H9 (cell line): ENCODE results near the gene FOLR1. TPM values are rescaled to one million over a fixed set of nuclear protein-coding genes. Genes with fewer than 3 reads are reported as not detected.

Source experiments
- DNase-seq: peaks from one replicate; pipeline ENCODE4 v3.0.0-alpha.2; 2017
- H2AFZ ChIP-seq: one replicate; pipeline ENCODE4 v1.6.1; 2013; ENCODE audit warnings: mild to moderate bottlenecking, low read length, control low read depth, moderate library complexity
- H2AK5ac ChIP-seq: 2 replicates; pipeline ENCODE4 v1.6.1; 2013; ENCODE audit warnings: low read length, control low read depth, mixed read lengths; ENCODE audit not compliant: insufficient read length
- H2BK120ac ChIP-seq: one replicate; pipeline ENCODE4 v1.6.1; 2013; ENCODE audit warnings: low read depth, mild to moderate bottlenecking, low read length, control low read depth, inconsistent platforms; ENCODE audit not compliant: poor library complexity, severe bottlenecking
- H2BK12ac ChIP-seq: 2 replicates; pipeline ENCODE4 v1.6.1; 2013; ENCODE audit warnings: low read length, control low read depth, mixed read lengths, low read depth; ENCODE audit not compliant: insufficient read length
- H2BK15ac ChIP-seq: 2 replicates; pipeline ENCODE4 v1.6.1; 2013; ENCODE audit warnings: low read depth, low read length, control low read depth
- H2BK20ac ChIP-seq: one replicate; pipeline ENCODE4 v1.6.1; 2013; ENCODE audit warnings: low read depth, mild to moderate bottlenecking, low read length, control low read depth, inconsistent platforms; ENCODE audit not compliant: poor library complexity, severe bottlenecking
- H2BK5ac ChIP-seq: 2 replicates; pipeline ENCODE4 v1.6.1; 2013; ENCODE audit warnings: low read length, control low read depth, mixed read lengths; ENCODE audit not compliant: insufficient read length
- H3K14ac ChIP-seq: 2 replicates; pipeline ENCODE4 v1.6.1; 2013; ENCODE audit warnings: low read length, control low read depth; ENCODE audit not compliant: insufficient read depth
- H3K18ac ChIP-seq: 2 replicates; pipeline ENCODE4 v1.6.1; 2013; ENCODE audit warnings: low read depth, mild to moderate bottlenecking, mixed read lengths, low read length, control low read depth; ENCODE audit not compliant: insufficient read length
- H3K23ac ChIP-seq: 2 replicates; pipeline ENCODE4 v1.6.1; 2013; ENCODE audit warnings: low read length, control low read depth, mixed read lengths, low read depth; ENCODE audit not compliant: insufficient read length
- H3K23me2 ChIP-seq: 2 replicates; pipeline ENCODE4 v1.6.1; 2013; ENCODE audit warnings: low read depth, mild to moderate bottlenecking, mixed read lengths, low read length, control low read depth; ENCODE audit not compliant: insufficient read length, poor library complexity, severe bottlenecking
- H3K27ac ChIP-seq: 2 replicates; pipeline ENCODE4 v1.5.1; 2013; ENCODE audit warnings: low read length, control low read depth, mixed read lengths, low read depth; ENCODE audit not compliant: insufficient read length
- H3K27me3 ChIP-seq: 2 replicates; pipeline ENCODE4 v1.6.1; 2013; ENCODE audit warnings: low read length, control low read depth, inconsistent platforms; ENCODE audit not compliant: insufficient read depth
- H3K4ac ChIP-seq: 2 replicates; pipeline ENCODE4 v1.6.1; 2013; ENCODE audit warnings: low read depth, mild to moderate bottlenecking, control low read depth, inconsistent platforms, low read length, moderate library complexity
- H3K4me1 ChIP-seq: 2 replicates; pipeline ENCODE4 v1.6.1; 2013; ENCODE audit warnings: low read length, control low read depth, inconsistent platforms; ENCODE audit not compliant: insufficient read depth
- H3K4me2 ChIP-seq: 2 replicates; pipeline ENCODE4 v1.6.1; 2013; ENCODE audit warnings: low read length, control low read depth, mixed read lengths; ENCODE audit not compliant: insufficient read length, insufficient read depth
- H3K56ac ChIP-seq: 2 replicates; pipeline ENCODE4 v1.6.1; 2013; ENCODE audit warnings: low read depth, mild to moderate bottlenecking, mixed read lengths, low read length, control low read depth; ENCODE audit not compliant: insufficient read length
- H3K79me1 ChIP-seq: 2 replicates; pipeline ENCODE4 v1.6.1; 2013; ENCODE audit warnings: low read depth, mild to moderate bottlenecking, moderate library complexity, low read length, control low read depth, inconsistent platforms; ENCODE audit not compliant: insufficient read depth, poor library complexity, severe bottlenecking
- H3K79me2 ChIP-seq: 2 replicates; pipeline ENCODE4 v1.6.1; 2013; ENCODE audit warnings: low read length, control low read depth, inconsistent platforms; ENCODE audit not compliant: insufficient read depth
- H3K9ac ChIP-seq: 2 replicates; pipeline ENCODE4 v1.6.1; 2013; ENCODE audit warnings: low read length, control low read depth, mixed read lengths; ENCODE audit not compliant: insufficient read length; ENCODE audit errors: extremely low read depth
- H3K9me3 ChIP-seq: one replicate; pipeline ENCODE4 v1.6.1; 2013; ENCODE audit warnings: low read depth, low read length, inconsistent platforms; ENCODE audit not compliant: control insufficient read depth
- H3T11ph ChIP-seq: one replicate; pipeline ENCODE4 v1.6.1; 2013; ENCODE audit warnings: mild to moderate bottlenecking, low read length, control low read depth, inconsistent platforms
- H4K20me1 ChIP-seq: one replicate; pipeline ENCODE4 v1.6.1; 2013; ENCODE audit not compliant: control insufficient read depth, insufficient read length, insufficient read depth
- H4K5ac ChIP-seq: 2 replicates; pipeline ENCODE4 v1.6.1; 2013; ENCODE audit warnings: low read depth, mild to moderate bottlenecking, mixed read lengths, low read length, control low read depth; ENCODE audit not compliant: insufficient read length
- H4K8ac ChIP-seq: replicated peaks from 2 replicates; pipeline ENCODE4 v1.6.1; 2013; ENCODE audit warnings: low read length, control low read depth, mixed read lengths, low read depth; ENCODE audit not compliant: insufficient read length
- H4K91ac ChIP-seq: 2 replicates; pipeline ENCODE4 v1.6.1; 2013; ENCODE audit warnings: low read depth, mild to moderate bottlenecking, moderate library complexity, mixed read lengths, low read length, control low read depth; ENCODE audit not compliant: insufficient read length
- H3K27ac Mint-ChIP-seq, 3 experiments: 2 replicates in 2 of 3; 3 replicates in 1 of 3; pipeline ENCODE4 v1.8.0; 2020 to 2021; ENCODE audit warnings: mixed read lengths in 3 of 3, mild to moderate bottlenecking in 1 of 3, moderate library complexity in 1 of 3
- H3K27me3 Mint-ChIP-seq: 2 replicates; pipeline ENCODE4 v1.8.0; 2021; ENCODE audit warnings: low read depth, mild to moderate bottlenecking, moderate library complexity, mixed read lengths
- H3K36me3 Mint-ChIP-seq, 3 experiments: 2 replicates in 2 of 3; 3 replicates in 1 of 3; pipeline ENCODE4 v1.8.0; 2020 to 2021; ENCODE audit warnings: low read depth in 3 of 3, mixed read lengths in 3 of 3; ENCODE audit not compliant: insufficient read depth in 1 of 3
- H3K4me1 Mint-ChIP-seq, 2 experiments: 2 replicates each; pipeline ENCODE4 v1.8.0; 2020; ENCODE audit warnings: mixed read lengths in 2 of 2
- H3K4me3 Mint-ChIP-seq, 2 experiments: 2 replicates in 1 of 2; 3 replicates in 1 of 2; pipeline ENCODE4 v1.8.0; 2020 to 2021; ENCODE audit warnings: mild to moderate bottlenecking in 2 of 2, mixed read lengths in 2 of 2, moderate library complexity in 1 of 2
- H3K9me3 Mint-ChIP-seq, 2 experiments: 2 replicates in 1 of 2; 3 replicates in 1 of 2; pipeline ENCODE4 v1.8.0; 2020; ENCODE audit warnings: mild to moderate bottlenecking in 2 of 2, mixed read lengths in 2 of 2, moderate library complexity in 1 of 2
- CTCF ChIP-seq: fragments of 200-600 bp; sonication (generic); conservative IDR thresholded peaks from 3 replicates; pipeline ENCODE4 v1.8.0; 2021; ENCODE audit warnings: antibody characterized with exemption, mild to moderate bottlenecking
- WGBS: extraction: QIAGEN DNeasy Blood & Tissue Kit; methylation state at CpG from one replicate; pipeline ENCODE4 v1.1.7; 2013; ENCODE audit warnings: missing lambda C conversion rate, low lambda C conversion rate, mixed read lengths; ENCODE audit not compliant: insufficient read length; ENCODE audit errors: extremely low coverage; 5-methylcytosine and 5-hydroxymethylcytosine counted together
- total RNA-seq: library from RNA; stranded (reverse); gene quantifications from 2 replicates; pipeline ENCODE4 v1.2.1, GENCODE V29; 2021

The FOLR1 gene
- total RNA-seq, 1 experiment from 2014 or later = 0.92 TPM

- Histone ChIP-seq H3K4me2 (no peak overlapping the region), H2AFZ (no peak overlapping the region)
Measured at GRCh38 chr11:72190631-72191071, 1.3 kb upstream of the FOLR1 start.

More at GRCh38 chr11:72190631-72191071, 1.3 kb upstream of the FOLR1 start:
- TF ChIP-seq CTCF = no peak
- peaks cover 19 to 25% of the 10 kb centered on the region in 2 experiments for H3K4me1 Mint-ChIP-seq
- H3K36me3 Mint-ChIP-seq = no peaks in the 10 kb centered on the region
- H3K9me3 ChIP-seq = no peaks in the 10 kb centered on the region
- H3K56ac ChIP-seq = no peak overlapping the region
- no peak overlapping the region for H3K4ac ChIP-seq
- no peaks in the 10 kb centered on the region for H3K79me1 ChIP-seq
- no peak for DNase-seq
- no peak overlapping the region for H3K27ac Mint-ChIP-seq
- no peak overlapping the region for H2BK120ac ChIP-seq
- H3K9ac ChIP-seq = no peak overlapping the region
- H4K91ac ChIP-seq = no peak overlapping the region
- no peaks in the 10 kb centered on the region for H3K23me2 ChIP-seq
- no peak overlapping the region for H2BK5ac ChIP-seq
- no CpG with 5 or more reads among the region's 5 CpGs for WGBS
- H3K27me3 ChIP-seq = no peaks in the 10 kb centered on the region
- H2BK20ac ChIP-seq = no peak overlapping the region
- no peaks in the 10 kb centered on the region for H4K20me1 ChIP-seq
- H3K18ac ChIP-seq = no peak overlapping the region
- H4K8ac ChIP-seq = no peak overlapping the region
- no peak overlapping the region for H4K5ac ChIP-seq
- no peaks in the 10 kb centered on the region for H3K9me3 Mint-ChIP-seq
- H3K14ac ChIP-seq = no peak overlapping the region
- H3K27ac ChIP-seq = no peak overlapping the region
- H3K27me3 Mint-ChIP-seq = peaks cover 2% of the 10 kb centered on the region; the same call in 1 of the 2 replicates
- H3K4me1 ChIP-seq = no peaks in the 10 kb centered on the region
- no peak overlapping the region for H2BK12ac ChIP-seq
- H3K79me2 ChIP-seq = no peaks in the 10 kb centered on the region
- no peak overlapping the region for H3K23ac ChIP-seq
- no peak overlapping the region for H2AK5ac ChIP-seq
- no peak overlapping the region for H2BK15ac ChIP-seq
- no peak overlapping the region for H3K4me3 Mint-ChIP-seq
- H3T11ph ChIP-seq = no peak overlapping the region
